BE2C (cell line): ENCODE data around the gene FANCC.

ENCODE experiments used
- DNase-seq: peaks from one replicate; pipeline ENCODE4 v3.0.0-alpha.2; 2020
- H3K27me3 ChIP-seq: fragments of 250-450 bp; sonication (Bioruptor Pico); 2 replicates; pipeline ENCODE4 v1.5.1; 2020; ENCODE audit warnings: mild to moderate bottlenecking
- H3K36me3 ChIP-seq: fragments of 250-450 bp; sonication (Bioruptor Pico); 2 replicates; pipeline ENCODE4 v1.5.1; 2020; ENCODE audit warnings: mild to moderate bottlenecking
- H3K4me1 ChIP-seq: fragments of 250-450 bp; sonication (Bioruptor Pico); 2 replicates; pipeline ENCODE4 v1.5.1; 2020
- H3K4me3 ChIP-seq: 2 replicates; pipeline ENCODE4 v1.5.1; 2011; ENCODE audit warnings: low read depth, low read length
- H3K9me3 ChIP-seq: fragments of 250-450 bp; sonication (Bioruptor Pico); 2 replicates; pipeline ENCODE4 v1.5.1; 2020
- CTCF ChIP-seq: IDR thresholded peaks from 2 replicates; pipeline ENCODE4 v1.5.1; 2012; ENCODE audit warnings: mild to moderate bottlenecking, low read depth, low read length

FANCC gene

GRCh38 chr9:95109456-95109855, 208.1 kb downstream of the FANCC start:
- no peak for TF ChIP-seq CTCF
- Histone ChIP-seq H3K4me1 (peaks cover 2% of the 10 kb centered on the region), H3K9me3 (no peaks in the 10 kb centered on the region), H3K36me3 (peaks cover 81% of the 10 kb centered on the region), H3K27me3 (no peaks in the 10 kb centered on the region), H3K4me3 (no peak overlapping the region)
- DNase-seq: no peak

GRCh38 chr9:95108777-95109176, 208.7 kb downstream of the FANCC start:
- DNase-seq: no peak
- no peak overlapping the region for H3K4me3 ChIP-seq
- TF ChIP-seq CTCF: no peak
- H3K27me3 ChIP-seq: no peaks in the 10 kb centered on the region
- peaks cover 8% of the 10 kb centered on the region for H3K4me1 ChIP-seq
- no peaks in the 10 kb centered on the region for H3K9me3 ChIP-seq
- H3K36me3 ChIP-seq: peaks cover 84% of the 10 kb centered on the region

GRCh38 chr9:95107976-95108375, 209.5 kb downstream of the FANCC start:
- DNase-seq: no peak
- no peak overlapping the region for H3K4me3 ChIP-seq
- peaks cover 92% of the 10 kb centered on the region for H3K36me3 ChIP-seq

GRCh38 chr9:95107001-95107749, 210.3 kb downstream of the FANCC start:
- peaks cover 92% of the 10 kb centered on the region for H3K36me3 ChIP-seq
- no peak for DNase-seq
- H3K9me3 ChIP-seq: no peaks in the 10 kb centered on the region
- peaks cover 22% of the 10 kb centered on the region for H3K4me1 ChIP-seq
- no peaks in the 10 kb centered on the region for H3K27me3 ChIP-seq
- TF ChIP-seq CTCF: no peak
- no peak overlapping the region for H3K4me3 ChIP-seq

More at GRCh38 chr9:95107976-95108375, 209.5 kb downstream of the FANCC start:
- Histone ChIP-seq H3K27me3 (no peaks in the 10 kb centered on the region), H3K4me1 (peaks cover 16% of the 10 kb centered on the region), H3K9me3 (no peaks in the 10 kb centered on the region)
- TF ChIP-seq CTCF: no peak

- no peak for TF ChIP-seq CTCF
- no peaks in the 10 kb centered on the region for H3K27me3 ChIP-seq
- H3K9me3 ChIP-seq: no peaks in the 10 kb centered on the region
- peaks cover 91% of the 10 kb centered on the region for H3K36me3 ChIP-seq
- H3K4me3 ChIP-seq: no peak overlapping the region
- H3K4me1 ChIP-seq: peaks cover 34% of the 10 kb centered on the region
- DNase-seq: no peak
Observed at GRCh38 chr9:95105519-95106287, 211.8 kb downstream of the FANCC start.

- no peak overlapping the region for H3K4me3 ChIP-seq
- peaks cover 92% of the 10 kb centered on the region for H3K36me3 ChIP-seq
- no peaks in the 10 kb centered on the region for H3K9me3 ChIP-seq
- no peak for DNase-seq
- H3K27me3 ChIP-seq: no peaks in the 10 kb centered on the region
- no peak for TF ChIP-seq CTCF
- H3K4me1 ChIP-seq: peaks cover 41% of the 10 kb centered on the region
Observed at GRCh38 chr9:95104980-95105379, 212.5 kb downstream of the FANCC start.
